Astrocyte (in vitro differentiated cells and primary cell): ENCODE data around the gene HPRT1. TPM values are rescaled to one million over a fixed set of nuclear protein-coding genes. Genes with fewer than 3 reads are reported as not detected.

ENCODE experiments used
- DNase-seq: peaks from one replicate; pipeline ENCODE4 v3.0.0-alpha.2; 2010; ENCODE audit warnings: low read depth
- FAIRE-seq: peaks from 2 replicates; lab custom pipeline; 2011; peaks lifted over from hg19 to GRCh38; lab: Jason Lieb, UNC
- H2AFZ ChIP-seq: 2 replicates; pipeline ENCODE4 v1.6.0; 2012; ENCODE audit warnings: low read depth, low read length, inconsistent platforms
- H3K27ac ChIP-seq: 2 replicates; pipeline ENCODE4 v1.5.1; 2011; ENCODE audit warnings: low read depth, low read length, inconsistent platforms
- H3K27me3 ChIP-seq: 2 replicates; pipeline ENCODE4 v1.6.0; 2011; ENCODE audit warnings: low read length, inconsistent platforms; ENCODE audit not compliant: insufficient read depth
- H3K36me3 ChIP-seq: 2 replicates; pipeline ENCODE4 v1.5.1; 2011; ENCODE audit warnings: low read length, inconsistent platforms; ENCODE audit not compliant: insufficient read depth
- H3K4me1 ChIP-seq: 2 replicates; pipeline ENCODE4 v1.5.1; 2011; ENCODE audit warnings: low read length, inconsistent platforms; ENCODE audit not compliant: insufficient read depth
- H3K4me2 ChIP-seq: 2 replicates; pipeline ENCODE4 v1.6.0; 2012; ENCODE audit warnings: low read length, inconsistent platforms
- H3K4me3 ChIP-seq: 2 replicates; pipeline ENCODE4 v1.5.1; 2011; ENCODE audit warnings: low read depth, mild to moderate bottlenecking, low read length, inconsistent platforms; ENCODE audit not compliant: insufficient read depth
- H3K79me2 ChIP-seq: 2 replicates; pipeline ENCODE4 v1.6.0; 2012; ENCODE audit warnings: mild to moderate bottlenecking, low read length, inconsistent platforms; ENCODE audit not compliant: insufficient read depth
- H3K9ac ChIP-seq: 2 replicates; pipeline ENCODE4 v1.6.0; 2012; ENCODE audit warnings: mild to moderate bottlenecking, low read length, inconsistent platforms
- H3K9me3 ChIP-seq: 2 replicates; pipeline ENCODE4 v1.5.1; 2012; ENCODE audit warnings: low read depth, mild to moderate bottlenecking, low read length, inconsistent platforms; ENCODE audit not compliant: insufficient read depth
- H4K20me1 ChIP-seq: 2 replicates; pipeline ENCODE4 v1.6.0; 2012; ENCODE audit warnings: low read length, inconsistent platforms; ENCODE audit not compliant: insufficient read depth
- H3K27ac Mint-ChIP-seq: one replicate; pipeline ENCODE4 v1.8.0; 2021; ENCODE audit warnings: mild to moderate bottlenecking, mixed read lengths; ENCODE audit not compliant: unreplicated experiment
- H3K27me3 Mint-ChIP-seq: one replicate; pipeline ENCODE4 v1.8.0; 2021; ENCODE audit warnings: low read depth, mixed read lengths; ENCODE audit not compliant: unreplicated experiment
- H3K36me3 Mint-ChIP-seq: one replicate; pipeline ENCODE4 v1.8.0; 2021; ENCODE audit warnings: low read depth, mixed read lengths; ENCODE audit not compliant: unreplicated experiment
- H3K4me1 Mint-ChIP-seq: one replicate; pipeline ENCODE4 v1.8.0; 2021; ENCODE audit warnings: low read depth, mixed read lengths; ENCODE audit not compliant: unreplicated experiment
- H3K4me3 Mint-ChIP-seq: one replicate; pipeline ENCODE4 v1.8.0; 2021; ENCODE audit warnings: mild to moderate bottlenecking, moderate library complexity, mixed read lengths; ENCODE audit not compliant: unreplicated experiment
- H3K9me3 Mint-ChIP-seq: one replicate; pipeline ENCODE4 v1.8.0; 2021; ENCODE audit warnings: mild to moderate bottlenecking, mixed read lengths; ENCODE audit not compliant: unreplicated experiment
- CTCF ChIP-seq: IDR thresholded peaks from 2 replicates; pipeline ENCODE4 v1.5.1; 2011; ENCODE audit warnings: low read depth, mild to moderate bottlenecking, inconsistent platforms, low read length, moderate library complexity; ENCODE audit not compliant: insufficient read depth
- EZH2 ChIP-seq: IDR thresholded peaks from 2 replicates; pipeline ENCODE4 v1.6.1; 2012; ENCODE audit warnings: mild to moderate bottlenecking, low read length, inconsistent platforms; ENCODE audit not compliant: insufficient read depth
- total RNA-seq: library from RNA; stranded (reverse); gene quantifications from 2 replicates; pipeline ENCODE4 v1.2.1, GENCODE V29; 2021

The HPRT1 gene
- total RNA-seq, 1 donor from 2014 or later = 20.2 TPM

GRCh38 chrX:134457708-134458107, 2.3 kb upstream of the HPRT1 start:
- H3K27ac Mint-ChIP-seq = no peak overlapping the region
- TF ChIP-seq CTCF (no peak), EZH2 (no peak)
- H3K4me1 Mint-ChIP-seq = peaks cover 3% of the 10 kb centered on the region
- H3K36me3 Mint-ChIP-seq = no peaks in the 10 kb centered on the region
- Histone ChIP-seq H3K4me2 (no peak overlapping the region), H2AFZ (no peak overlapping the region), H3K4me1 (no peaks in the 10 kb centered on the region), H3K4me3 (no peak overlapping the region), H3K27me3 (no peaks in the 10 kb centered on the region), H3K9ac (no peak overlapping the region), H3K9me3 (no peaks in the 10 kb centered on the region), H3K79me2 (peaks cover 14% of the 10 kb centered on the region), H3K36me3 (no peaks in the 10 kb centered on the region), H4K20me1 (no peaks in the 10 kb centered on the region), H3K27ac (no peak overlapping the region)
- FAIRE-seq = no peak
- H3K27me3 Mint-ChIP-seq = no peaks in the 10 kb centered on the region
- DNase-seq = no peak
- no peak overlapping the region for H3K4me3 Mint-ChIP-seq
- H3K9me3 Mint-ChIP-seq = no peaks in the 10 kb centered on the region

- Histone ChIP-seq H3K4me2 (peak overlapping the region; percentile 85), H4K20me1 (no peaks in the 10 kb centered on the region), H3K9ac (peak overlapping the region; percentile 73), H3K27me3 (no peaks in the 10 kb centered on the region), H3K36me3 (no peaks in the 10 kb centered on the region), H3K27ac (peak overlapping the region; percentile 26), H2AFZ (peak overlapping the region; percentile 73), H3K4me1 (no peaks in the 10 kb centered on the region), H3K9me3 (no peaks in the 10 kb centered on the region), H3K4me3 (peak overlapping the region; percentile 56), H3K79me2 (peaks cover 28% of the 10 kb centered on the region)
- Mint-ChIP-seq H3K27ac (peak overlapping the region; percentile 69), H3K27me3 (no peaks in the 10 kb centered on the region), H3K4me1 (peaks cover 5% of the 10 kb centered on the region), H3K36me3 (no peaks in the 10 kb centered on the region), H3K9me3 (no peaks in the 10 kb centered on the region), H3K4me3 (peak overlapping the region; percentile 76)
- no peak for TF ChIP-seq EZH2
- no peak for TF ChIP-seq CTCF
- no peak for DNase-seq
- FAIRE-seq = no peak
Measured at GRCh38 chrX:134459683-134460004, 321 bp upstream of the HPRT1 start.

- H3K4me1 ChIP-seq = no peaks in the 10 kb centered on the region
- H3K9ac ChIP-seq = peak overlapping the region; percentile 81
- H3K4me3 Mint-ChIP-seq = peak overlapping the region; percentile 88
- H3K9me3 Mint-ChIP-seq = no peaks in the 10 kb centered on the region
- H3K27ac Mint-ChIP-seq = no peak overlapping the region
- peak overlapping the region; percentile 50 for H2AFZ ChIP-seq
- H3K36me3 Mint-ChIP-seq = no peaks in the 10 kb centered on the region
- no peaks in the 10 kb centered on the region for H4K20me1 ChIP-seq
- peak overlapping the region; percentile 63 for H3K27ac ChIP-seq
- no peaks in the 10 kb centered on the region for H3K27me3 ChIP-seq
- TF ChIP-seq EZH2 = no peak
- no peak for TF ChIP-seq CTCF
- no peaks in the 10 kb centered on the region for H3K27me3 Mint-ChIP-seq
- no peaks in the 10 kb centered on the region for H3K36me3 ChIP-seq
- peaks cover 28% of the 10 kb centered on the region for H3K79me2 ChIP-seq
- peaks cover 5% of the 10 kb centered on the region for H3K4me1 Mint-ChIP-seq
- FAIRE-seq (peak; percentile 79), DNase-seq (no peak)
- H3K9me3 ChIP-seq = no peaks in the 10 kb centered on the region
- peak overlapping the region; percentile 87 for H3K4me2 ChIP-seq
- H3K4me3 ChIP-seq = peak overlapping the region; percentile 65
Measured at GRCh38 chrX:134460862-134461220, 876 bp downstream of the HPRT1 start.
